ENCODE results near the gene PUS7L.
A peak's percentile ranks its signal among the peaks of the same experiment; 100 is the strongest.

GRCh38 chr12:43758247-43758727 is 303 bp downstream of the PUS7L start:
- TF ChIP-seq CTCF (IDR thresholded peaks at IDR 0.05; ENCODE audit: low read depth, low read length) (no peak), POLR2A (IDR thresholded peaks at IDR 0.05; ENCODE audit: extremely low read depth, insufficient read length) (no peak), MAX (IDR thresholded peaks at IDR 0.05; ENCODE audit: low read depth, low read length) (peak; percentile 73)
